ENCODE results near the gene AMPH.

GRCh38 chr7:38481401-38481800 is 149.8 kb downstream of the AMPH start:
- TF ChIP-seq EZH2 (IDR thresholded peaks at IDR 0.05) (no peak), POLR2AphosphoS5 (IDR thresholded peaks at IDR 0.05; ENCODE audit: borderline replicate concordance, low read depth, low read length) (no peak)

All from SK-N-MC (cell line).